IMR-90 (cell line): ENCODE results near the gene SPTBN5. TPM values are rescaled to one million over a fixed set of nuclear protein-coding genes. Genes with fewer than 3 reads are reported as not detected.

Experiments
- ATAC-seq: fragments of 200-7000 bp; cut with Tn5 transposase; 2 replicates; pipeline ENCODE4 v1.9.1; 2020; ENCODE audit warnings: low read depth, mild to moderate bottlenecking, moderate library complexity
- BruUV-seq: library from RNA; stranded (reverse); fragments of 400-500 nt; replicated peaks from 2 replicates; lab custom pipeline; 2021; lab: Mats Ljungman, UMichigan
- CTCF ChIA-PET: fragments of 300-600 bp; formaldehyde crosslinking; extraction: SDS; loops from one replicate; lab custom pipeline; 2021; ENCODE audit warnings: antibody characterized with exemption; lab: Yijun Ruan, JAX
- POLR2A ChIA-PET: fragments of 300-600 bp; sonication (Branson Sonifier 250); formaldehyde crosslinking; loops from one replicate; lab custom pipeline; 2022; ENCODE audit warnings: antibody characterized with exemption; ENCODE audit not compliant: unreplicated experiment; lab: Charles Lee
- DNase-seq: peaks from one replicate; pipeline ENCODE4 v3.0.0; 2013
- H2AFZ ChIP-seq: replicated peaks from 2 replicates; pipeline ENCODE3; 2013; ENCODE audit warnings: low read length, mild to moderate bottlenecking; ENCODE audit not compliant: poor library complexity
- H2AK5ac ChIP-seq: 2 replicates; pipeline ENCODE4 v1.6.1; 2013; ENCODE audit warnings: low read depth, low read length, inconsistent platforms
- H2AK9ac ChIP-seq: replicated peaks from 2 replicates; pipeline ENCODE3; 2013; ENCODE audit warnings: mild to moderate bottlenecking, low read depth, low read length, moderate library complexity; ENCODE audit not compliant: poor library complexity
- H2BK120ac ChIP-seq: 2 replicates; pipeline ENCODE4 v1.6.1; 2013; ENCODE audit warnings: low read depth, low read length, inconsistent platforms
- H2BK15ac ChIP-seq: 3 replicates; pipeline ENCODE4 v1.6.1; 2013; ENCODE audit warnings: low read depth, low read length, inconsistent platforms
- H2BK20ac ChIP-seq: 2 replicates; pipeline ENCODE4 v1.6.1; 2013; ENCODE audit warnings: low read depth, mild to moderate bottlenecking, inconsistent platforms, low read length, moderate library complexity
- H2BK5ac ChIP-seq: 2 replicates; pipeline ENCODE4 v1.6.1; 2013; ENCODE audit warnings: mild to moderate bottlenecking, low read depth, low read length, inconsistent platforms; ENCODE audit not compliant: poor library complexity, severe bottlenecking
- H3K14ac ChIP-seq: replicated peaks from 2 replicates; pipeline ENCODE4 v1.6.1; 2013; ENCODE audit warnings: low read depth, low read length, inconsistent platforms
- H3K18ac ChIP-seq: 2 replicates; pipeline ENCODE4 v1.6.1; 2013; ENCODE audit warnings: low read depth, low read length, control low read depth
- H3K23ac ChIP-seq: 2 replicates; pipeline ENCODE4 v1.6.1; 2013; ENCODE audit warnings: low read depth, low read length, inconsistent platforms
- H3K27ac ChIP-seq: 2 replicates; pipeline ENCODE4 v1.5.1; 2013; ENCODE audit warnings: mild to moderate bottlenecking, control low read depth, low read length; ENCODE audit not compliant: insufficient read depth
- H3K27me3 ChIP-seq: 2 replicates; pipeline ENCODE4 v1.6.1; 2013; ENCODE audit warnings: low read length; ENCODE audit not compliant: control insufficient read depth, insufficient read depth
- H3K36me3 ChIP-seq: 2 replicates; pipeline ENCODE4 v1.6.1; 2013; ENCODE audit warnings: low read length, mixed read lengths; ENCODE audit not compliant: control insufficient read depth, insufficient read depth
- H3K4ac ChIP-seq: 2 replicates; pipeline ENCODE4 v1.6.1; 2013; ENCODE audit warnings: low read depth, low read length, inconsistent platforms
- H3K4me1 ChIP-seq: 2 replicates; pipeline ENCODE4 v1.6.1; 2013; ENCODE audit warnings: low read length, mixed read lengths; ENCODE audit not compliant: control insufficient read depth, insufficient read depth
- H3K4me2 ChIP-seq: 2 replicates; pipeline ENCODE4 v1.6.1; 2013; ENCODE audit warnings: low read depth, mild to moderate bottlenecking, control low read depth, low read length, moderate library complexity
- H3K4me3 ChIP-seq: 2 replicates; pipeline ENCODE4 v1.5.1; 2013; ENCODE audit warnings: low read depth, mild to moderate bottlenecking, control low read depth, low read length, moderate library complexity; ENCODE audit not compliant: insufficient read depth
- H3K56ac ChIP-seq: 2 replicates; pipeline ENCODE4 v1.6.1; 2013; ENCODE audit warnings: low read length, inconsistent platforms; ENCODE audit not compliant: insufficient read depth; ENCODE audit errors: extremely low read depth
- H3K79me1 ChIP-seq, 2 experiments: 2 replicates each; pipeline ENCODE4 v1.6.1; 2013; ENCODE audit warnings: low read length in 2 of 2, inconsistent platforms in 1 of 2, low read depth in 1 of 2
- H3K9ac ChIP-seq: 2 replicates; pipeline ENCODE4 v1.6.1; 2013; ENCODE audit warnings: low read depth, low read length, control low read depth
- H3K9me1 ChIP-seq: 2 replicates; pipeline ENCODE4 v1.6.1; 2013; ENCODE audit warnings: low read length, inconsistent platforms; ENCODE audit not compliant: insufficient read depth
- H3K9me3 ChIP-seq: 2 replicates; pipeline ENCODE4 v1.6.1; 2013; ENCODE audit warnings: low read length; ENCODE audit not compliant: control insufficient read depth, insufficient read depth
- H4K20me1 ChIP-seq: 2 replicates; pipeline ENCODE4 v1.6.1; 2013; ENCODE audit warnings: low read length, inconsistent platforms; ENCODE audit not compliant: insufficient read depth
- H4K5ac ChIP-seq: 2 replicates; pipeline ENCODE4 v1.6.1; 2013; ENCODE audit warnings: mild to moderate bottlenecking, low read depth, low read length, control low read depth
- H4K8ac ChIP-seq, 2 experiments: 2 replicates each; pipeline ENCODE4 v1.6.1; 2013; ENCODE audit warnings: low read depth in 2 of 2, low read length in 2 of 2, control low read depth in 1 of 2, inconsistent platforms in 1 of 2
- H4K91ac ChIP-seq: 2 replicates; pipeline ENCODE4 v1.6.1; 2013; ENCODE audit warnings: low read depth, low read length, inconsistent platforms; ENCODE audit not compliant: insufficient read depth
- BHLHE40 ChIP-seq: fragments of 150-350 bp; IDR thresholded peaks from 2 replicates; pipeline ENCODE4 v1.6.1; 2016; ENCODE audit warnings: mild to moderate bottlenecking, low read depth, low read length
- CEBPB ChIP-seq: IDR thresholded peaks from 2 replicates; pipeline ENCODE4 v1.6.1; 2012; ENCODE audit warnings: low read depth, low read length, improper control_type of control experiment
- CHD1 ChIP-seq: IDR thresholded peaks from 2 replicates; pipeline ENCODE4 v1.6.1; 2012; ENCODE audit warnings: low read depth, low read length, improper control_type of control experiment
- POLR2A ChIP-seq: IDR thresholded peaks from 2 replicates; pipeline ENCODE4 v1.6.1; 2012; ENCODE audit warnings: mild to moderate bottlenecking, low read depth, low read length
- RAD21 ChIP-seq: IDR thresholded peaks from 2 replicates; pipeline ENCODE4 v1.6.1; 2012; ENCODE audit warnings: low read length, improper control_type of control experiment
- RCOR1 ChIP-seq: IDR thresholded peaks from 2 replicates; pipeline ENCODE4 v1.6.1; 2012; ENCODE audit warnings: mild to moderate bottlenecking, low read length, improper control_type of control experiment; ENCODE audit not compliant: insufficient replicate concordance
- RFX5 ChIP-seq: IDR thresholded peaks from 2 replicates; pipeline ENCODE4 v1.8.0; 2012; ENCODE audit warnings: low read depth, mild to moderate bottlenecking, low read length, moderate library complexity
- SMC3 ChIP-seq: fragments of 150-350 bp; IDR thresholded peaks from 2 replicates; pipeline ENCODE4 v1.6.1; 2016; ENCODE audit warnings: low read depth, mild to moderate bottlenecking, antibody characterized with exemption, low read length, moderate library complexity
- WGBS, 2 experiments: methylation state at CpG; one replicate each; pipeline versions ENCODE4 v1.1.5 to v1.1.7; 2013; ENCODE audit warnings: missing lambda C conversion rate in 2 of 2; ENCODE audit not compliant: insufficient read length in 1 of 2; ENCODE audit errors: extremely low coverage in 2 of 2; 5-methylcytosine and 5-hydroxymethylcytosine counted together
- dilution Hi-C: fragments of 300-500 bp; cut with HindIII; formaldehyde crosslinking; loops from one replicate; pipeline ENCODE4 v1.14.3; 2018; ENCODE audit warnings: low sequenced_read_pairs; ENCODE audit not compliant: unreplicated experiment
- in situ Hi-C: fragments of 300-500 bp; cut with MboI; formaldehyde crosslinking; loops from 3 replicates; pipeline ENCODE4 v1.14.3; 2019; ENCODE audit warnings: low sequenced_read_pairs, inconsistent platforms, mixed read lengths
- intact Hi-C: fragments of 100-400 bp; cut with micrococcal nuclease; formaldehyde crosslinking; loops from 2 replicates; pipeline ENCODE4 v1.10.0; 2022
- polyA plus RNA-seq, 3 experiments: library from polyadenylated mRNA; depleted of rRNA; stranded (reverse); fragments of >200 nt; gene quantifications; 2 replicates each; pipeline ENCODE4 v1.2.3, GENCODE V29; 2012; ENCODE audit warnings: low replicate concordance in 1 of 3
- total RNA-seq: library from RNA; depleted of rRNA; stranded (reverse); fragments of >200 nt; gene quantifications from 2 replicates; pipeline ENCODE4 v1.2.3, GENCODE V29; 2012
- TF ChIP-seq, protein P1 (sequence below): fragments of 150-350 bp; IDR thresholded peaks from 2 replicates; pipeline ENCODE4 v1.6.1; 2017; ENCODE audit warnings: mild to moderate bottlenecking, antibody characterized with exemption, low read length, low read depth
- TF ChIP-seq, protein P2 (sequence below): conservative IDR thresholded peaks from 2 replicates; pipeline ENCODE4 v1.5.1; 2012; ENCODE audit warnings: mild to moderate bottlenecking, low read depth, low read length, improper control_type of control experiment

The SPTBN5 gene
- total and polyA plus RNA-seq, 2 of the 4 experiments (the other 2 are of a cell fraction), result under 0.01 to 0.38 TPM

DNA sequence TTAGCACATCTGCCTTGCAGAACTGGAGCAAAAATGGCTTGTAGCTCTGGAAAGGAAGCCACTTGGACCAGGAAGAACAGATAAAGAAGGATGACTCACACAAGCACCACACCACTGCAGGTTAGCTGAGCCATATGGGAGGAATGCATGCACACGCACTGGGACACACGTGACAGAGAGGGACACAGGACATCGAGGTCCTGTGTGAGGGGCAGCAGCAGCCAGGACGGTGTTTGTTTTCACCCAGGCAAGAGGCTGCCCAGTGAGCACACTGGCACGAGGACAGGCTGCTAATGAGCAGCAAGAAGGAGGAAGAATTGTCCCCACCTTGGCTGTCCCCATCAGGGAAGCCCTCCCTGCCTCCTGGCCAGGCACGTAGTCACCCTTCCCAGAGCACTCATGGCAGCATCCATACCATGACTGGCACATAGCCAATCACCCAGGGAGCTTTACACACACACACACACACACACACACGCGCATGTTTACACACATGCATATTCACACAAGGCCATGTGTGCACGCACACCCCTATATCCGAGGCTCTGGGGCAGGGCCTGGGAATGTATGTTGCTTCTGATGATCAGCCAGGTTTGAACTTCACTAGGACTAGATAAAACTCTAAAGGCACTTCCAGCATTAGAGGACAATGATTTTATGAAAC, 24.0 kb upstream of the SPTBN5 start (continued):
- TF ChIP-seq, protein P1, sequence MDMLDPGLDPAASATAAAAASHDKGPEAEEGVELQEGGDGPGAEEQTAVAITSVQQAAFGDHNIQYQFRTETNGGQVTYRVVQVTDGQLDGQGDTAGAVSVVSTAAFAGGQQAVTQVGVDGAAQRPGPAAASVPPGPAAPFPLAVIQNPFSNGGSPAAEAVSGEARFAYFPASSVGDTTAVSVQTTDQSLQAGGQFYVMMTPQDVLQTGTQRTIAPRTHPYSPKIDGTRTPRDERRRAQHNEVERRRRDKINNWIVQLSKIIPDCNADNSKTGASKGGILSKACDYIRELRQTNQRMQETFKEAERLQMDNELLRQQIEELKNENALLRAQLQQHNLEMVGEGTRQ, result peak; percentile 79
- no peak for TF ChIP-seq CHD1

GRCh38 chr15:41915255-41915994, 21.6 kb upstream of the SPTBN5 start:
- H2AK5ac ChIP-seq, result no peak overlapping the region; the same call in 1 of the 2 replicates
- no peak overlapping the region for H3K4me2 ChIP-seq
- no peak overlapping the region for H3K14ac ChIP-seq
- H4K8ac ChIP-seq, result no peak overlapping the region
- no peak for ATAC-seq
- dilution Hi-C loops (no loop called here), intact Hi-C loops (no loop called here), in situ Hi-C loops (no loop called here)
- no peak overlapping the region for H3K4me3 ChIP-seq
- H3K79me1 ChIP-seq, result peaks cover 23 to 82% of the 10 kb centered on the region in 2 experiments
- no peak overlapping the region for H2BK15ac ChIP-seq
- H2AK9ac ChIP-seq, result no peak overlapping the region
- no peak overlapping the region for H3K27ac ChIP-seq
- no peak for DNase-seq
- H3K18ac ChIP-seq, result no peak overlapping the region
- H4K91ac ChIP-seq, result no peak overlapping the region
- peaks cover 7% of the 10 kb centered on the region for H3K36me3 ChIP-seq
- no peak overlapping the region for H2BK20ac ChIP-seq
- no peaks in the 10 kb centered on the region for H3K9me3 ChIP-seq
- ChIA-PET POLR2A (no interaction called here), CTCF (interaction anchor here (0.8 kb wide), 1 partner anchor 11 kb away, joined by 4 read pairs; no protein-coding TSS in a partner anchor)
- H4K20me1 ChIP-seq, result peaks cover 12% of the 10 kb centered on the region
- H3K4me1 ChIP-seq, result peaks cover 11% of the 10 kb centered on the region
- no peak overlapping the region for H3K56ac ChIP-seq
- H3K9ac ChIP-seq, result no peak overlapping the region
- BruUV-seq, result no TSS peak
- peaks cover 36% of the 10 kb centered on the region for H3K9me1 ChIP-seq
- H2AFZ ChIP-seq, result no peak overlapping the region
- H3K23ac ChIP-seq, result no peak overlapping the region
- no peaks in the 10 kb centered on the region for H3K27me3 ChIP-seq
- H3K4ac ChIP-seq, result no peak overlapping the region
- 90% methylated on average over 2 of the region's 6 CpGs; no CpG with 5 or more reads in 1 of the 2 experiments for WGBS, 2 experiments
- H2BK5ac ChIP-seq, result no peak overlapping the region
- H2BK120ac ChIP-seq, result no peak overlapping the region
- no peak overlapping the region for H4K5ac ChIP-seq
- TF ChIP-seq, protein P1, result no peak
- no peak for TF ChIP-seq POLR2A
- no peak for TF ChIP-seq SMC3
- TF ChIP-seq CEBPB, result no peak
- no peak for TF ChIP-seq RCOR1
- TF ChIP-seq, protein P2, sequence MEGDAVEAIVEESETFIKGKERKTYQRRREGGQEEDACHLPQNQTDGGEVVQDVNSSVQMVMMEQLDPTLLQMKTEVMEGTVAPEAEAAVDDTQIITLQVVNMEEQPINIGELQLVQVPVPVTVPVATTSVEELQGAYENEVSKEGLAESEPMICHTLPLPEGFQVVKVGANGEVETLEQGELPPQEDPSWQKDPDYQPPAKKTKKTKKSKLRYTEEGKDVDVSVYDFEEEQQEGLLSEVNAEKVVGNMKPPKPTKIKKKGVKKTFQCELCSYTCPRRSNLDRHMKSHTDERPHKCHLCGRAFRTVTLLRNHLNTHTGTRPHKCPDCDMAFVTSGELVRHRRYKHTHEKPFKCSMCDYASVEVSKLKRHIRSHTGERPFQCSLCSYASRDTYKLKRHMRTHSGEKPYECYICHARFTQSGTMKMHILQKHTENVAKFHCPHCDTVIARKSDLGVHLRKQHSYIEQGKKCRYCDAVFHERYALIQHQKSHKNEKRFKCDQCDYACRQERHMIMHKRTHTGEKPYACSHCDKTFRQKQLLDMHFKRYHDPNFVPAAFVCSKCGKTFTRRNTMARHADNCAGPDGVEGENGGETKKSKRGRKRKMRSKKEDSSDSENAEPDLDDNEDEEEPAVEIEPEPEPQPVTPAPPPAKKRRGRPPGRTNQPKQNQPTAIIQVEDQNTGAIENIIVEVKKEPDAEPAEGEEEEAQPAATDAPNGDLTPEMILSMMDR, result no peak
- TF ChIP-seq RAD21, result no peak
- TF ChIP-seq BHLHE40, result no peak
- TF ChIP-seq RFX5, result no peak
- TF ChIP-seq CHD1, result no peak
